GM19025 (cell line): ENCODE measurements around the gene PLCD1.
"Not testable (repeated sequence)": the region's sequence is repeated elsewhere in the genome, so short reads cannot be mapped to it uniquely, and the experiment has no call there.

ENCODE experiments used
- ATAC-seq: cut with Tn5 transposase; IDR thresholded peaks from one replicate; pipeline ENCODE4 v1.9.1; 2021; ENCODE audit warnings: mild to moderate bottlenecking, low read depth, moderate library complexity; ENCODE audit not compliant: unreplicated experiment

PLCD1 gene

GRCh38 chr3:38029400-38030125 lies at the start of gene PLCD1:
Gene PLCD1 (minus strand): TSS chr3:38029642. CDS start chr3:38029539, 103 bp downstream.
- ATAC-seq, result no peak

GRCh38 chr3:38077073-38077472 lies 47.6 kb upstream of the PLCD1 start:
- ATAC-seq, result not testable (repeated sequence)

DNA sequence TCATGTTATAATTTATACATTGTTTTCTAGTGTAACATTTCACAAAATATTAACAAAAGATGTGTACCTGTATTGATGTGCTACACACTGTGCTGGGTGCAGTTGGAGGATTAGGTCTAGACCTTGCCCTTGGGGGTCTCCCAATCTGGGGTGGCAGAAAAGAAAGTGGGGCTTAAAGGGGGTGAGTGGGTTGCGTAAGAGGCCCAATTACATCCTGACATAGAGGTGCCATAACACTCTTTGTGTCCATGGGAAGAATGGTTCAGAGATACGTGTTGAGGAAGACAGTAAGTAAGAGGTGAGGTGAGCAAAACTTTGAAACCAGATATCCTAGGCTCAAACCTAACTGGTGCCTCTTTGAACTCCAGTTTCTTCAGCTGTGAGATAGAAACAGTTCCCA lies 40.6 kb upstream of the PLCD1 start:
- ATAC-seq, result no peak

DNA sequence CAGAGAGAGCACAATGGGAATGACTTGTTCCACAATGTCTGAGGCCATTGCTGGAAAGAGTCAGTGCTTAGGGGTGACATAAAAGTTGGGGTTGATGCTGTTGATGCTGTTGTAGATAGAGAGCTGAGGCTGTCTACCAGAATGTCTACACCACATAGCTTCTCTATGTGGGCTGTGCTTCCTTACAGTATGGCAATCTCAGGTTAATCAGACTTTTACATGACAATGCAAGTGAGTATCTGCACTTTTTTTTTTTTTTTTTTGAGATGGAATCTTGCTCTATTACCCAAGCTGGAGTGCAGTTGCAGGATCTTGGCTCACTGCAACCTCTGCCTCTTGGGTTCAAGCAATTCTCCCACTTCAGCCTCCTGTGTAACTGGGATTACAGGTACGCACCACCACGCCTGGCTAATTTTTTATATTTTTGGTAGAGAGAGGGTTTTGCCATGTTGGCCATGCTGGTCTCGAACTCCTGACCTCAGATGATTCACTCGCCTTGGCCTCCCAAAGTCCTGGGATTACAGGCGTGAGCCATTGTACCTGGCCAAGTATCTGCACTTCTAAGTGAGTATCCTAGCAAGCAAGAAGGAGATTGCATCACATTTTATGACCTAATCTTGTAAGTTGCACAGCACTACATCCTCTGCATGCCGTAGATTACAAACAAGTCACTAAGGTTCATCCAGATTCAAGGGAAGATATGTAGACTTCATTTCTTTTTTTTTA lies 38.2 kb upstream of the PLCD1 start:
- no peak for ATAC-seq

DNA sequence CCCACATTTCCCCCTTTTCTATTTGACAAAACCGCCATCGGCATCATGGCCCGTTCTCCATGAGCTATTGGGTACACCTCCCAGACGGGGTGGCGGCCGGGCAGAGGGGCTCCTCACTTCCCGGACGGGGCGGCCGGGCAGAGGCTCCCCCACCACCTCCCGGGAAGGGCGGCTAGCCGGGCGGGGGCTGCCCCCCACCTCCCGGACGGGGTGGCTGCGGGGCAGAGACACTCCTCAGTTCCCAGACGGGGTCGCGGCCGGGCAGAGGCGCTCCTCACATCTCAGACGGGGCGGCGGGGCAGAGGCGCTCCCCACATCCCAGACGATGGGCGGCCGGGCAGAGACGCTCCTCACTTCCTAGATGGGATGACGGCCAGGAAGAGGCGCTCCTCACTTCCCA lies 35.0 kb upstream of the PLCD1 start:
- not testable (repeated sequence) for ATAC-seq

- ATAC-seq, result no peak
These were observed 33.4 kb upstream of the PLCD1 start for GRCh38 chr3:38062809-38063208.

DNA sequence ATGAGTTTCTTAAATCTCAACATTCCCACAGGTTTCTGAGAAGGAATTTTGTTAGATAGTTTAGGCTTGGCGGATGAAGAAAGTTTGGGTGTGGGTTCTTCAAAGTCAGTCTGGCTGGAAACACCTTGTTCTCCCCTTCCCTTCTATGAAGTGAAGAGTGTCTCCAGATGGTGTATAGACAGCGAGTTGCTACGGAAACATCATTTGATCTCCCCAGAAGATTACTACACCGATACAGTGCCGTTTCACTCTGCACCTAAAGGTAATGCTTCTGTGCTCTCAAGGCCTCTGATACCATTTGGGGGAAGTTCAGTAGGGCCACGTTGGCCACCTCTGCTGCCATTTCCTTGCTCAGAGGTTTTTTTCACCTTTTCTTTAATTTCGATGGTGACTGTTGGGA lies 30.1 kb upstream of the PLCD1 start:
- ATAC-seq, result no peak

DNA sequence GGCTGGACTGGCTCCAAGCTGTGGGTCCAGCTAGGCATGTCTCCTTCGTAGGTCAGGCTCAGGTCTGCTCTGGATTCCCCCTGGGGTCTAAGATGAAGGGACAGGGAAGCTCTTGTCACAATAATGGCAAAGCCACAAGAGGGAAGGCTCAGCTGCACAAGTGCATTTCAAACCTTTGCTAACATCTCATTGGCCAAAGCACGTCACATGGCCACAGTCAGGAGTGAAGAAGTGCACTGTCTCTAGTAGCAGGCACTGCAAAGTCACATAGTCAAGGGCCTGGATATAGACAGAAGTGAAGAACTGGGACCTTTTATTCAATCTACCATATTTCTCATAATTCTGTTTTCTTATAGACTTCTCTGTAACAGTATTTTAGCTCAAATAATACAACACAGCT lies 29.7 kb upstream of the PLCD1 start:
- ATAC-seq, result no peak

DNA sequence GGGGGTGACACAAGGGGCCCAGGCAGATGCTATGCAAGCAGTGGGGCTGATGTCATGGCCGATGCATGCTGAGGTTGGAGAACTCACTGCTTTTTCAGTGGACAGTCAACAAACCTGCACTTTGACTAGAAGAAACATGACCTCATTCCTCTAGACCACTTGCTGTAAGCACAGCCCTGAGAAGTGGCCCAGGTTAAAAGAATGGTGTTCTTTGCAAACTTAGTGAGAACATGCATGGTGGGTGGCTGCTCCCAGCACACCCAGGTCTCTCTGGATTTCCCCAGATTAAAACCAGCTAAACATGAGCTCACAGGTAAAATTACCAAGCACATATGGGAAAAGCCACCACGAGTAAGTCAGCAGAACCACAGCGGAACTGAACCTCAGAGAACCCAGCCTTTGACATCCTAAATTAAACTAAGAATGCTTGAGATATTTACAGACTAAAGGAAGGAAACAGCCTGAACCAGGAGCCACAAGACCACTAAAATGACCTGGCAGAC lies 25.1 kb upstream of the PLCD1 start:
- no peak for ATAC-seq

- not testable (repeated sequence) for ATAC-seq
These were observed 24.5 kb upstream of the PLCD1 start for GRCh38 chr3:38053813-38054498.

DNA sequence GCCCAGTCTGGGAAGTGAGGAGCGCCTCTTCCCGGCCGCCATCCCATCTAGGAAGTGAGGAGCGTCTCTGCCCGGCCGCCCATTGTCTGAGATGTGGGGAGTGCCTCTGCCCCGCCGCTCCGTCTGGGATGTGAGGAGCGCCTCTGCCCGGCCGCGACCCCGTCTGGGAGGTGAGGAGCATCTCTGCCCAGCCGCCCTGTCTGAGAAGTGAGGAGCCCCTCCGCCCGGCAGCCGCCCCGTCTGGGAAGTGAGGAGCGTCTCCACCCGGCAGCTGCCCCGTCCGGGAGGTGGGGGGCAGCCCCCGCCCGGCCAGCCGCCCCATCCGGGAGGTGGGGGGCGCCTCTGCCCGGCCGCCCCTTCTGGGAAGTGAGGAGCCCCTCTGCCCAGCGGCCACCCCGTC lies 23.8 kb upstream of the PLCD1 start:
- ATAC-seq, result not testable (repeated sequence)

GRCh38 chr3:38051131-38051530 lies 21.7 kb upstream of the PLCD1 start:
- ATAC-seq, result no peak

- ATAC-seq, result no peak
These were observed 20.1 kb upstream of the PLCD1 start for GRCh38 chr3:38049358-38050126.

DNA sequence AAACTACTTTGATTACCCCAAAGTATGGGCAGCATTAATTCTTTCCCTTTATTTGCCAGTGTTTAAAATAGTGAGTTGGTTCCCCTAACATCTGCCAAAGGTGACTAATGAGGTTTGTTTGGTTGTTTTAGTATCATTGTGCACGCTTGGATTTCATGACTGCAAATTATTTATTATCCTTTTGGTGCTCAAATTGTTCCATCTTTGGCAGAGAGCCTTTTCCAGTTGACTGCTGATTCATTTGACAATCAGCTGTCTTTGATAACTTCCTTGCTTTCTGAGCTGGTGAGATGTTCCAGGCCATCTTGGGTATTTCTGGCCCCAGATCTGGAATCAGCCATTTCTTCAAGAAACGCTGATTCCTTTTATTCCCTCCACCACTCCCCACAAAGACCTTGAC lies 18.5 kb upstream of the PLCD1 start:
- ATAC-seq, result no peak

DNA sequence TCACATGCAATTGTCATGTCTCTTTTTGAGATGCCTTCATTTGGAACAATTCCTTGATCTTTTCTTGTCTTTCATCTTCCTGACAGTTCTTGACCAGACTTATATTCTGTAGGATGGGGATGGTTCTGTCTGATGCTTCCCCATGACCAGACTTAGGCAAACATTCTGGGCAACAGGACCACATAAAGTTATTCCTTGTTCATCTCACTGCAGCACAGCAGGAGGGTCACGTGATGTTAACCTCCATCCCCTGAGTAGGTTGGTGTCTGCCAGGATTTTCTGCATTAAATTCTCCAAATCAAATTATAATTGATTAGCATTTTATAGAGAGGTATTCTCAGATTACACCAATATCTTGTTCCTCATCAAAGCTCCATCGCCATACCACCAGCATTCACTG lies 17.4 kb upstream of the PLCD1 start:
- no peak for ATAC-seq

GRCh38 chr3:38046027-38046426 lies 16.6 kb upstream of the PLCD1 start:
- ATAC-seq, result no peak

GRCh38 chr3:38043486-38043885 lies 14.0 kb upstream of the PLCD1 start:
- no peak for ATAC-seq

- ATAC-seq, result no peak
These were observed 11.0 kb upstream of the PLCD1 start for GRCh38 chr3:38040401-38040800.

DNA sequence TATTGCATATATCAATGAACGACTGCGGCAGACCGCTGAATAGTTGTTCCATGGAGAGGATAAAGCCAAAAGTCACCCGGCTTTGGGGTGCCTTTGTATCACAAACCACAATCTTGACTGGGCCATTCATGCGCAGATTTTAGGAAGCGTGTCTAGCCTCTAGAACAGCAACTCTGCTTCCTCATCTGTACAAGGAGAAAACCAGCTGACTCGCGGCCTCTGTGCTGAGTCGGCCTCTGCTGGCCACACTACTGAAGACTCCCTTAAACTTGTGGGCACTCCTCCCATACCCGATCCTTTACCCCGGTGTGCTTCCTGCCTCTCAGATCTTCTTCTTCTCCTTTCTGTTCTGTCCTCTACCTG lies 10.4 kb upstream of the PLCD1 start:
- ATAC-seq, result peak; percentile 38

GRCh38 chr3:38039101-38039898 lies 9.9 kb upstream of the PLCD1 start, which contains the start of gene DLEC1:
Gene DLEC1 (plus strand): TSS chr3:38039208. CDS start chr3:38039226, 18 bp downstream.
- peak; percentile 79 for ATAC-seq
